HG03469 (cell line): ENCODE results near the gene GDI1.

ENCODE experiments used
- ATAC-seq: cut with Tn5 transposase; IDR thresholded peaks from one replicate; pipeline ENCODE4 v1.9.1; 2021; ENCODE audit warnings: mild to moderate bottlenecking, moderate library complexity, moderate number of reproducible peaks; ENCODE audit not compliant: unreplicated experiment

GDI1 gene

DNA sequence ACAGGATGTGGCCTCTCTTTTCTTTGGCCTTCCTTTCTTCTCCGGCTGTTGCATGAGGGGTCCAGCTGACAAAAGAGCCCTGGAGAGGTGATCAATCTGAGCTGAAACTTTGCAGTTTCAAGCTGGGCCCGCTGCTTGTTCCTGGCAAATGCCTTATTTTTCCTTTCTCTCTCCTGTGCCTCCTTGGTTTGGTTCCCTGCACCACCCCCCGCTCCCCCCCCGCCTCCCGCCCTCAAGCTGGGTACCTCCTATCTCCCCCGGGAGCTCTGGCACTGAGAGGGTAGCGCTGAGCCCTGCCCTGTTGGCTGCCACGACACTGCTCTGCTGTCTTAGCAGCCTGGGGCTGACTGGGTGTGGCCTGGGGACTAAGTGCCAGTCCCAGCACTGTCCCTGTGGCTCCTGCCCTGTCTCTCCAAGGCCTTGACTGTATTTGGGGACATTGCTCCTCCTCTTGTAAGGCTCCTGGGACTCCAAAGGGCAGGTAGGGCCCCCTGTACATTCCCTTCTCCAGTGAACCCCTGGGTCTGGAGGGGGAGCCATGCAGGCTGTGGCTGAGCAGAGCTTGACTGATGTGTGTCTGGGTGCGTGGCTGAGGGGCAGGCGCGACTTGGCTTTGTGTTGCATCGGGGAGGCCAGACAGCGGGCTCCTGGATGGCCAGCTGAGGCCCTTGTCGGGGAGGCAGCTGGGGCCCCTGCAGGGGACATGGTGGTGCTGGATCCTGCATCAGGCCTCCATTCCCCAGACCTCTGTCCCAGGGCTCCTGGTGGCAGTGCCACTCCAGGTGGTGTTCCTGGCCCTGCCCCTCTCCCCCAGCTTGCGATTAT is 22.2 kb downstream of the GDI1 start:
- ATAC-seq: no peak

DNA sequence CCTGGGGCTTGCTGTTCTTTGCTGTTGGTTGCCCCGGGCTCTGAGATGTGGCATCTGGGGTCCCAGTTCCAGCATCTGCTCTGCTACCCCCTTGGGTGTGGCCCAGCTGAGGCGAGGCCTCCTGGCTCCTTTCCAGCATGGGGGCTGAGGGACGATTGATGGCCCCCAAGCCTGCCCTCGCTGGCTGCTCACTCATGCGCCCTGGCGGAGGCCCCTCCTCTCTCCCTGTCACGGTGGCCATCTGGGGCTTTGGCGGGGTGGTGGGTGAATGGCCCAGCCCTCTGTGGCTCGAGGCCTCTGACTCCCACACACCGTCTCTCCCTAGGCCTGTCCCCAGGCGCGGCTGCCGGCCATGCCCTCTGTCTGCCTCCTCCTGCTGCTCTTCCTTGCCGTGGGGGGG is 22.9 kb downstream of the GDI1 start:
- ATAC-seq: no peak

DNA sequence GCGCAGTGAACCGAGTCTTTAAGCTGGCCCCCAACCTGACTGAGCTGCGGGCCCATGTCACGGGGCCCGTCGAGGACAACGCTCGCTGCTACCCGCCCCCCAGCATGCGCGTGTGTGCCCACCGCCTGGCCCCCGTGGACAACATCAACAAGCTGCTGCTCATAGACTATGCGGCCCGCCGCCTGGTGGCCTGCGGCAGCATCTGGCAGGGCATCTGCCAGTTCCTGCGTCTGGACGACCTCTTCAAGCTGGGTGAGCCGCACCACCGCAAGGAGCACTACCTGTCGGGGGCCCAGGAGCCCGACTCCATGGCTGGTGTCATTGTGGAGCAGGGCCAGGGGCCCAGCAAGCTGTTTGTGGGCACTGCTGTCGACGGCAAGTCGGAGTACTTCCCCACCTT is 23.4 kb downstream of the GDI1 start:
- no peak for ATAC-seq

DNA sequence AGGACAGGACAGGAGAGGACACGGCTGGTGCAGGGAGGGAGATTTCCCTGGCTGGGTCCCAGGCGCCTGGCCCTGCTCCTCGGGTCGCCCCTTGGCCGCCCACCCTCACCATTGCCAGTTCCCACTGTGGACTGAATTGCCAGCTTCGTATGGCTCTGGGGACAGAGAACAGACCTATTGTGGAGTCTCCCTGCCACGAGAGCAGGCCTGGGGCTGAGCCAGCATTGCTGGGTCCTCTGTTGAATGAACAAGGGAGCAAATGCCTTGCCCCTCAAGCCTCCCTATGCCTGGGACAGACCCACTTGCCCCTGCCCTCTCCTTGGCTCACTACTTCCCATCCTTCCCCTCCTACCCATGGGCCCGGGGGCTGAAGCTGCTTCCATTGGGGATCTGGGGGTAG is 25.4 kb downstream of the GDI1 start:
- ATAC-seq: no peak

DNA sequence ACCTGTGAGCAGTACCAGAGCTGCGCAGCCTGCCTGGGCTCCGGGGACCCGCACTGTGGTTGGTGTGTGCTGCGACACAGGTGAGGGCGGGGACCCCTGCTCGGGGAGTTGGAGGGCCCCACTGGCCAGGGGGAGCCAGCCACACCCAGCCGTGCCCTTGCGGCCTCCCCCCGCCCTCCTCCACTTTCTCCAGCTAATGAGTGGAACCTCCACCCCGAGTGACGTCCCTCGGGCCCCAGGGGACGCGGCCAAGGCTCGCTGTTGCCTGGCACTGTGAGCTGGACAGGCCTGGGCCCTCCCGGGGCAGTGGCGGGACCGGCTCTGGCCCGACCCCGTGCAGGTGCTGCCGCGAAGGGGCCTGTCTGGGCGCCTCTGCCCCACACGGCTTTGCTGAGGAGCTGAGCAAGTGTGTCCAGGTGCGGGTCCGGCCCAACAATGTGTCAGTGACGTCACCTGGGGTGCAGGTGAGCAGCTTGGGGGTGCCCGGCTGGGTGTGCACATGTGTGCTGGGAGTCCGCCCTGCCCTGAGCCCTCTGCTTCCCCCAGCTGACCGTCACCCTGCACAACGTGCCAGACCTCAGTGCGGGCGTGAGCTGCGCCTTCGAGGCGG is 26.8 kb downstream of the GDI1 start:
- ATAC-seq: no peak

DNA sequence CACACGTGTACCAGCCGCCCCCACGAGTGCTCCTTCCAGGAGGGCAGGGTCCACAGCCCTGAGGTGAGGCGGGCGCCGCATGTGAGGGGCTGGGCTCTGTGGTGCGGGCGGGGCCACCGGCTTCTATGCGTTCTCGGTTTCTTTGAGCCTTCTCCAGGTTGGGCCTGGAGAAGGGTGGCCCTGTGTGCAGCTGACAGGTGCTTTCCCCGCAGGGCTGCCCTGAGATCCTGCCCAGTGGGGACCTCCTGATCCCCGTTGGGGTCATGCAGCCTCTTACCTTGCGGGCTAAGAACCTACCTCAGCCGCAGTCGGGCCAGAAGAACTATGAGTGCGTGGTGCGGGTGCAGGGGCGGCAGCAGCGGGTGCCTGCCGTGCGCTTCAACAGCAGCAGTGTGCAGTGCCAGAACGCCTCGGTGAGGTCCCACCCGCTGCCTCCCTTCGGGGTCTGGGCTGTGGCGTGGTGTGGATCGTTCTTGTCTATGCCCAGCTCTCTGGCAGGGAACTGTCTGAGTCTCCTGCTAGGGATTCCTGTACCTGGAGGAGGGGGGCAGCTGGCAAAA is 27.9 kb downstream of the GDI1 start:
- ATAC-seq: no peak

DNA sequence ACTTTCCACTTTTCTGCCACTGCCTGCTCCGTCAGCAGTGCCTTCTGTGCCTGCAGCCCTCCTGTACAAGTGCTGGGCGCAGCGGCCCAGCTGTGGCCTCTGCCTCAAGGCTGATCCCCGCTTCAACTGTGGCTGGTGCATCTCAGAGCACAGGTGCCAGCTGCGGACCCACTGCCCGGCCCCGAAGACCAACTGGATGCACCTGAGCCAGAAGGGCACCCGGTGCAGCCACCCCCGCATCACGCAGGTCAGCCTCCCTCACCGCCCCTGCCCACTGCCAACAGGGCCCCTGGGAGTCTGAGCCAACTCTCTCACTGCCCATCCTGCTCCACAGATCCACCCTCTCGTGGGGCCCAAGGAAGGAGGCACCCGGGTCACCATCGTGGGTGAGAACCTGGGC is 28.6 kb downstream of the GDI1 start:
- no peak for ATAC-seq

DNA sequence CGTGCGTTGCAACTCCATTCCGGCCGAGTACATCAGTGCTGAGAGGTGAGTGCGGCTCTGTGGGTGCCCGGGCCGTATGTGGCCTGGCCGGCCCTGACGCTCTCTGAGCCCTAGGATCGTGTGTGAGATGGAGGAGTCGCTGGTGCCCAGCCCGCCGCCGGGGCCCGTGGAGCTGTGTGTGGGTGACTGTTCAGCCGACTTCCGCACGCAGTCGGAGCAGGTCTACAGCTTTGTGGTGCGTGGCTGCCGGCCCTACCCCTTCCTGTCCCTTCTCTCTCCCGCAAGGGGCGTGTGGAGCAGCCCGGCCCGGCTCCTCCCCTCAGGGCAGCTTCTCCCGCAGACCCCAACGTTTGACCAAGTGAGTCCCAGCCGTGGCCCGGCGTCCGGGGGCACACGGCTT is 29.1 kb downstream of the GDI1 start:
- no peak for ATAC-seq

DNA sequence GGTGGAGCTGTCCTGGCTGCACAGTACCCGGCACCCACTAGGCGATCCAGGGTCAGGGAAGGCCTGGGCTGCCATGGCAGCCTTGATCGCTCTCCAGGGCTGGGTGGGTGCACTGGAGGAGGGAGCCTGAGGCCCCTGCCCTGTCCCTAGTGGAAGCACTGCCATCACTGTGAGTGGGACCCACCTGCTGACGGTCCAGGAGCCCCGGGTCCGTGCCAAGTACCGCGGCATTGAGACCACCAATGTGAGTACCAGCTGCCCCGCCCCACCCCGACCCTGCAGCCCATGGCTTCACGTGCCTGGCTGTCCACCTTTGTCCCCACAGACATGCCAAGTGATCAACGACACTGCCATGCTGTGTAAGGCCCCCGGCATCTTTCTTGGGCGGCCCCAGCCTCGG is 30.0 kb downstream of the GDI1 start:
- ATAC-seq: no peak

DNA sequence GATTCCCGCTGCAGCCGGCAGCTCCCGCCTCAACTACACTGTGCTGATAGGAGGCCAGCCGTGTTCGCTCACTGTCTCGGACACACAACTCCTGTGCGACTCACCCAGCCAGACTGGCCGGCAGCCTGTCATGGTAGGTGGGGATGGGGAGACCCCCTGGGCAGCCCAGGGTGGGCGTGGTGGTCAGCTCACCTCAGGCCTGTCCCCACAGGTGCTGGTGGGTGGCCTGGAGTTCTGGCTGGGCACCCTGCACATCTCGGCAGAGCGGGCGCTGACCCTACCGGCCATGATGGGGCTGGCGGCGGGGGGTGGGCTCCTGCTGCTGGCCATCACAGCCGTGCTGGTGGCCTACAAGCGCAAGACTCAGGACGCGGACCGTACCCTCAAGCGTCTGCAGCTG is 30.6 kb downstream of the GDI1 start:
- ATAC-seq: no peak

DNA sequence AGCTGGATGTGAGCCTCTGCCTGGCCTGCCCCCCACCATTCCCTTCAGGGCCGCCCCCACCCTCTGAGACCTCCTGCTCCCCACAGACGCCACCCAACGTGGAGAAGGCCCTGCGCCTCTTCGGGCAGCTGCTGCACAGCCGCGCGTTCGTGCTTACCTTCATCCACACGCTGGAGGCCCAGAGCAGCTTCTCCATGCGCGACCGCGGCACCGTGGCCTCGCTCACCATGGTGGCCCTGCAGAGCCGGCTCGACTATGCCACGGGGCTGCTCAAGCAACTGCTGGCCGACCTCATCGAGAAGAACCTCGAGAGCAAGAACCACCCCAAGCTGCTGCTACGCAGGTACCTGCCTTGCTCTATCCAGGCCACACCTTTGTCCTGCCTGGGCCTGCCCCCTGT is 31.3 kb downstream of the GDI1 start:
- ATAC-seq: no peak

DNA sequence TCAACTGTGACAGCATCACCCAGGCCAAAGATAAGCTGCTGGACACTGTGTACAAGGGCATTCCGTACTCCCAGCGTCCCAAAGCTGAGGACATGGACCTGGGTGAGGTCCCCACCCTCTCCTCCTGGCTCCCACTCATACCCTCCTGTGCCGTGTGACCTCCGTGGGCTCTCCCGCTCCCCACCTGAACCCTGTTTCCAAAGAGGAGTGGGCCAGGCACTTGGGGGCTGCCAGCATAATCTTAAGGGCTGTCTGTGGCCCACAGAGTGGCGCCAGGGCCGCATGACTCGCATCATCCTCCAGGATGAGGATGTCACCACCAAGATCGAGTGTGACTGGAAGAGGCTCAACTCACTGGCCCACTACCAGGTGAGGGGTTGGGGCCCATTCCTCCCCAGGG is 32.2 kb downstream of the GDI1 start:
- no peak for ATAC-seq

DNA sequence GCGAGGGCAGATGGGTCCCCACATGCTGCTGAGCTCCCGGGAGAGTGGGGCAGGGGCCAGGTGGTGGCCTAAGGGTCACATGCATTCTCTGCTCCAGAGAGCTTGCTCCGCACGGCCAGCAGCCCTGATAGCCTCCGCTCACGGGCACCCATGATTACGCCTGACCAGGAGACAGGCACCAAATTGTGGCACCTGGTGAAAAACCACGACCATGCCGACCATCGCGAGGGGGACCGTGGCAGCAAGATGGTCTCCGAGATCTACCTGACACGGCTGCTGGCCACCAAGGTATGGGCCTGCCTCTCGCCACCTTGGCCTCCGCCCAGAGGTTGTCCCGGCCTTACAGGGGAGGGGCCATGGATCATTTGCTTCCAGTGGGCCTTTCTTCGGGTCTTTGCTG is 32.9 kb downstream of the GDI1 start:
- ATAC-seq: no peak

DNA sequence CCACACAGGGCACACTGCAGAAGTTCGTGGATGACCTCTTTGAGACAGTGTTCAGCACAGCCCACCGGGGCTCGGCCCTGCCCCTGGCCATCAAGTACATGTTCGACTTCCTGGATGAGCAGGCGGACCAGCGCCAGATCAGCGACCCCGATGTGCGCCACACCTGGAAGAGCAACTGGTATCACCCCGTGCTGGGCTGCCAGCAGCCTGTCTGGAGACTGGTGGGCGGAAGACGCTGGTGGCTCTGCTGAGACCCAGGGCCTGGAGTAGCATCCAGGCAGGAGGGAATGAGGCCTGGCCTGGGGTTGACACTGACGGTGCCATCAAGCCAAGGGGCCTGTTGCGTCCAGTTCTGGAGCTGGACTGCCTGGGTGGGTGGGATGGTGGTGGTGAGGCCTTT is 33.5 kb downstream of the GDI1 start:
- no peak for ATAC-seq

DNA sequence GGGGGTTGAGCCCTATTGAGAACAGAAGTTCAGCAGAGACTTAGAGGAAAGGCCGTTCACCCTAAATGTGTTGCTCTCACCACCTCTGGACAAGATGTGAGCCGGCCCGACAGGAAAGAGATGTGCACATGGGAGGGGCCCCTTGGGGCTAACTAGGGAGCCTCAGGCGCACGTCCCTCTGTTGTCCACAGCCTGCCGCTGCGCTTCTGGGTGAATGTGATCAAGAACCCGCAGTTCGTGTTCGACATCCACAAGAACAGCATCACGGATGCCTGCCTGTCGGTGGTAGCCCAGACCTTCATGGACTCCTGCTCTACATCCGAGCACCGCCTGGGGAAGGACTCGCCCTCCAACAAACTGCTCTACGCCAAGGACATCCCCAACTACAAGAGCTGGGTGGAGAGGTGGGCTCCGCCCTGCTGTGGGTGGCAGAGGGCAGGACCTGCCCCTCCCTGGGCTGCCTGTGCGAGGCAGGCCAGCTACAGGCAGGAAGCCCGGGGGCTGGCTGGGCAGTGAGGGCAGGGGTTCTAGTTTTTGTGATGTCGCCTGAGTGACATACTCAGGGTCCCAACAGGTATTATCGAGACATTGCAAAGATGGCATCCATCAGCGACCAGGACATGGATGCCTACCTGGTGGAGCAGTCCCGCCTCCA is 34.1 kb downstream of the GDI1 start:
- no peak for ATAC-seq

DNA sequence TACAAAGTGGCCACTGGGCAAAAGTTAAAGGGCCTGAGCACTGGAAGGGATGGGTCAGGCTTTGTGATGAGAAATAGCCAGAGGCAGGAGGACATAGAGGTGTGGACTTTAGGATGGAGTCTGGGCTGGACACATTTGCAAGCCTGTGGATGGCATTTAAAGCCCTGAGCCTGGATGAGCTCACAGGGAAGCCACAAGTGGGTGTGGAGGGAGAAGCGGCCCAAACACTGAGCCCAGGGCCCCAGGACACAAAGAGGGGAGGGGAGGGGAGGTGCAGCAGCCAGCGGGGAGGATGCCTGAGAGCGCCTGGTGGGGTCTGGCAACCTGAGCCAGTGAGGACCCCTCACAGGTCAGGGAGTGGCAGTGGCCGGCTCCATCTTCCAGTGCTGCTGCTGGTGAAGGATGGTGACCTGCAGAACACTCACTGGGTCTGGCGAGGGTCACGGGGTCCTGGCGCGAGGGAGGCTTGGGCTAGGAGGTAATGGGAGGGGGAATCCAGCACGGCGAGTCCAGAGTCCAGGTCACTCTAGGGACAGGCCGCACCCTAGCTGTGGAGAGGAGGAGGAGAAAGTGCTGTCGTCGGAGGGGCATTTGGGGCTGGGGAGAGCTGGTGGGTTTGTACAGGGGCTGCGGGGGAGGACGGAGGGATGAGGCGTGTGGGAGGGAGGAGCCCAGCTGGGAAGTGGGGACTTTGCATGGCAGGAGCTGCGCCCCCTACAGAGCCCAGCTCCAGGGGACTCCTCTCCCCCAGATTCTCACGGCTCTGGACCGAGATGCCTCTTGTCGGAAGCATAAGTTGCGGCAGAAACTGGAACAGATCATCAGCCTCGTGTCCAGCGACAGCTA is 35.1 kb downstream of the GDI1 start:
- ATAC-seq: no peak

DNA sequence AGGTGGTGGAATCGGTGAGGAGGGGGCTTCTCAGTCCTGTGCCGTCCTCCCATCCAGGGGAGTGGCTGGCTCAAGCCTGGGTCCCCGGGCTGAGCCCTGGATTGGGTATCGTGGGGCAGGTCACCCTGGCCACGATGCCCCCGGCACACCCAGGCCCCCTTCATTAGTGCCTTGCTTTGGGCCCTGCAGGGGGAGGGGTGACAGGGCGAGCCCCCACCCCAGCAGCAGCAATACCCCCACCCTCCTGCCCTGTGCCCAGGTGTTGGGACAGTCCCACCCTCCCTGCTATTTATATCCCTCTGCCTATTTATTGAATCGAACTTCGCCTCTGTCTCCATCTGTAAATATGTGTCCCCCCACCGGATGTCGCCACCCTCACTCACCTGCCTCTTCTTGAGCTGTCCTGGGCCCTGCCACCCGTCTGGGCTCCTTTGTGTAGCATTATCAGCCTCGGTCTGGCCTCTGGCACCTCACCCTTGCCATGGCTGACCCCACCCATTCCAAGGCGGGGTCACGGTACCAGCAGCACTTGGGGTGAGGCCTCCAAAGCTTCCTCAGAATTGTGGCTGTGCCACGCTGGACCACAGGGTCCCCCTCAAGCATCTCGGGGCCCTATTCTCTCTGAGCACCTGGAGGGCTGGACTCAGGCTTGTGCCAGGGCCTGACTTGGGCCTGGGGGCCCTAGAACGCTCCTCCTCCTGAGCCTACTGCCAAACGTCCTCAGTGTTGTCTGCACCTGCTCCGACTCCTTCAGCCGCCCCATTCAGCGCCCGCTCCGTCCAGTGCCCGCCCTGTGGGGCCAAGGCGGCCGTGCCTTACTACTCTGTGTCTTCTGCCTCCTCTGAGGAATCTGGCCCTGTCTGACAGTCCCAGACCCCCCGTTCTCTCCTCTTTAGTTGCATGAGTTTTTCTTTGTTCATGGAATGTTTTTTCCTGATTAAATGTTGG is 36.0 kb downstream of the GDI1 start:
- ATAC-seq: no peak

DNA sequence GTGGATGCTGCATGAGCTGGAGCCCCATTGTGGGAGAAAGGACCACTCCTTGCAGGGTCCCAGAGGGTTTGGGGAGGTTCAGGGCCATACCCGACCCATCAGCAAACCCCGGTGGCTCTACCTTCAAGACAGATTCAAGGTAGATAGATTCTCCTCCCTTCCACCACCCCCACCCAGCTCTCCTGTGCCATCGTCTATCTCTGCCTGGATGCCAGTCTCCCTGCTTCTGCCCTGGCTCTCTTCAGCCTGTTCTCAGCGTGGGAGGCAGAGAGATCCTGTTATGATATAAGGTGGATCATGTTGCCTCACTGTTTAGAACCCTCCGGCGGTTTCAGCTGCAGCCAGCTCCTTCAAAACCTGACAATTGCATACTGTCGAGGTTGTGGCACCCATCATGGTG is 36.7 kb downstream of the GDI1 start:
- no peak for ATAC-seq

DNA sequence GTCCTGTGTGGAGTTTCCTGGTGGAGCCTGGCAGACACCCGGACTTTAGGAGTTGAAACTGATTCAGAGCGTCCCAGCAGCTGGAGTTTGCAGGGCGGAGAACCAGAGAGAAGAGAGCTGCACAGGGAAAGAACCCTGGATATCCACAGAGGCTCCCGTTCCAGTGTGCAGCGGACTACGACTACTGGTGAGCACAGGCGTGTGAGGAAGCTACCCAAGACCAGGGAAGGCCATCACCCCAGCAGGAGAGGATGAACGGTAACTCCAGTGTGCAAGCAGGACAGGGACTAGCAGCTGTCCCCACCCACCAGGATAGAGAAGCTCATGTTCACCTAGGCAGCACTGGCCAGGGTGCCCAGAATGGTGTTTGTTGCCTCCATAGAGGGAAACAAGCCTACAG is 39.9 kb downstream of the GDI1 start:
- no peak for ATAC-seq

DNA sequence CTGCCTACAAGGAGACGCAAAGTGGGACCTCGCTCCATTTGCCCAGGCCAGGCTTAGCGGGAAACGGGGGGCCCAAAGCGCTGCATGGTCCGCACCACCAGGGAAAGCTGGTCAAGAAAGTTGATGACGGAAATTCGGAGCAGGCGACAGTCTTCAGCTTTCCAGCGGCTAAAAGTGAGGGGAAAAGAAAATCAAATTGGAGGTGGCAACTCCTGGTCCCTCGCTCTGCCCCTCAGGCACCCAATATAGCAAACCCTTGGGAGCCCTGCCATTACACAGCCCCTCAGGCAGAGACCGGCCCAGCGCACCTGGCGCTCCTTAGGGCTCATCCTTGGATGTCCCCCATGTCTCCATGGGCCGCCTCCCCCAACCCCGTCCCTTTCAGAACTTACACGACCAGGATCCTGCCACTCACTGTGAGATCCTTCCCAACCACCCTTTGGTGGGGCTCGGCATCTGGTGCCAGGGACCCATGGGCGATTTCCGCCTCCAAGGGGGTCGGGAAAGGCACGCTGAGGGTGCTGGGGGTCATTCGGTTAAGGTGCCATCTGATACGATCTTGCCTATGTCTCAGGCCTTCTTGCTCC is 41.0 kb downstream of the GDI1 start:
- no peak for ATAC-seq
